HL-60 (cell line): Measurements from ENCODE around the gene SLC22A4.
A peak's percentile ranks its signal among the peaks of the same experiment; 100 is the strongest.

Experiments
- DNase-seq, 2 experiments: peaks; one replicate each; pipeline ENCODE4 v3.0.0-alpha.2; 2010 to 2020; ENCODE audit warnings: low read depth in 1 of 2, low spot score in 1 of 2
- H3K27ac ChIP-seq: fragments of 250-450 bp; sonication (Bioruptor Pico); replicated peaks from 2 replicates; pipeline ENCODE4 v1.5.1; 2020; ENCODE audit warnings: mild to moderate bottlenecking, moderate library complexity
- H3K27me3 ChIP-seq: fragments of 250-450 bp; sonication (Bioruptor Pico); 2 replicates; pipeline ENCODE4 v1.5.1; 2021; ENCODE audit warnings: mild to moderate bottlenecking, moderate library complexity; ENCODE audit not compliant: insufficient read depth, poor library complexity, severe bottlenecking
- H3K4me3 ChIP-seq: replicated peaks from 2 replicates; pipeline ENCODE4 v1.5.1; 2011; ENCODE audit warnings: mild to moderate bottlenecking, control low read depth, low read length; ENCODE audit not compliant: insufficient read depth
- CTCF ChIP-seq: IDR thresholded peaks from one replicate; pipeline ENCODE4 v1.5.1; 2011; ENCODE audit warnings: low read length, control low read depth, inconsistent platforms; ENCODE audit not compliant: insufficient read depth
- GABPA ChIP-seq: IDR thresholded peaks from 2 replicates; pipeline ENCODE4 v1.6.1; 2012; ENCODE audit warnings: low read depth
- POLR2AphosphoS5 ChIP-seq: IDR thresholded peaks from 2 replicates; pipeline ENCODE4 v1.6.1; 2012; ENCODE audit warnings: low read depth
- REST ChIP-seq: IDR thresholded peaks from 2 replicates; pipeline ENCODE4 v1.6.1; 2012; ENCODE audit warnings: low read depth; ENCODE audit not compliant: insufficient replicate concordance
- SPI1 ChIP-seq: IDR thresholded peaks from 2 replicates; pipeline ENCODE4 v1.6.1; 2012; ENCODE audit warnings: low read depth, mild to moderate bottlenecking, borderline replicate concordance

The SLC22A4 gene

GRCh38 chr5:132376694-132377641 lies 82.8 kb downstream of the SLC22A4 start:
- no peak for TF ChIP-seq GABPA
- no peak for TF ChIP-seq REST
- TF ChIP-seq SPI1, result no peak
- no peak for TF ChIP-seq POLR2AphosphoS5
- no peak for TF ChIP-seq CTCF
- Histone ChIP-seq H3K4me3 (no peak overlapping the region), H3K27me3 (no peaks in the 10 kb centered on the region), H3K27ac (no peak overlapping the region)
- no peak for DNase-seq

GRCh38 chr5:132377738-132378137 lies 83.5 kb downstream of the SLC22A4 start:
- H3K27me3 ChIP-seq, result no peaks in the 10 kb centered on the region
- no peak overlapping the region for H3K27ac ChIP-seq
- TF ChIP-seq POLR2AphosphoS5, result no peak
- TF ChIP-seq SPI1, result no peak
- no peak for TF ChIP-seq CTCF
- TF ChIP-seq GABPA, result no peak
- TF ChIP-seq REST, result no peak
- DNase-seq, result no peak
- no peak overlapping the region for H3K4me3 ChIP-seq

DNA sequence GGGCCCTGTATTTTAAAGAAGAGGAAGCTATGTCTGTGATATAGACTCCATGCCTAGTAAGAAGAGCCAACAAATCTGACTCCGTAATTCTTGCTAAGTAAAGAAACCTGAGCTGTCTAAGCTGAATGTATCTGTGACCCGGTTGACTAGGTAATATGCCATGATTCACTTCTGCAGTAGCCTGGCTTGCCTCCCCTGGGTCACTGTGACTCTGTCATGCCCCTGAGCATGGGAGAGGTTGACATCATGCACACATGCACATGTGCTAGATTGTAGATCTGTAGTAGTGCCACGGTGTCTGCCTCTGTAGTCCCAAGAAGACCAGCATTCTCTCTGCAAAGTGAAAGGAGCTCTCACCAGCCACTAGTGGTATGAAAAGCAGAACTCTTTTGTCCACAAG lies 84.4 kb downstream of the SLC22A4 start:
- TF ChIP-seq SPI1 (peak; percentile 7; the same call in 1 of the 2 replicates), REST (no peak)
- no peaks in the 10 kb centered on the region for H3K27me3 ChIP-seq
- no peak for DNase-seq
- no peak overlapping the region for H3K27ac ChIP-seq
- H3K4me3 ChIP-seq, result no peak overlapping the region
